ENCODE data around the gene LIN37.
"Not testable (repeated sequence)": the region's sequence is repeated elsewhere in the genome, so short reads cannot be mapped to it uniquely, and the experiment has no call there.

LIN37 gene

DNA sequence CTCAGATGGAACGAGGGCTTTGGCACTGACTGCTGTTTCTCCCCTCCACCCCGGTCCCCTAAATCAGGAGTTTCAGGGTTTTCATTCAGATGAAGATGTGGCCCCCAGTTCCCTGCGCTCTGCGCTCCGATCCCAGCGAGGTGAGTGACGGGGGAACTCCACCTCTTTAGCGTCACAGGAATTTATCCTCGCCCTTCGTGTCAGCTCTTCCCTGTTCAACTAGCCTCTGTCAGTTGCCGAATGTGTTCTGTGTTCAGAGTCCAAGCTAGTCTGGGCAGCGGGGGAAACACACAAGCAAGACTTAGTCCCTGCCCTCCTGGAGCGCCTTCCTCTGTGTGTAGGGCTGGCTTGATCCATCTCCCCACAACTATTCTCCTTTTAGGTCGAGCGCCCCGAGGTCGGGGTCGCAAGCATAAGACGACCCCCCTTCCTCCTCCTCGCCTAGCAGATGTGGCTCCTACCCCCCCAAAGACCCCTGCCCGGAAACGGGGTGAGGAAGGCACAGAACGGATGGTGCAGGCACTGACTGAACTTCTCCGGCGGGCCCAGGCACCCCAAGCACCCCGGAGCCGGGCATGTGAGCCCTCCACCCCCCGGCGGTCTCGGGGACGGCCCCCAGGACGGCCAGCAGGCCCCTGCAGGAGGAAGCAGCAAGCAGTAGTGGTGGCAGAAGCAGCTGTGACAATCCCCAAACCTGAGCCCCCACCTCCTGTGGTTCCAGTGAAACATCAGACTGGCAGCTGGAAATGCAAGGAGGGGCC lies 28.8 kb upstream of the LIN37 start:
- no peak for DNase-seq (ENCODE audit: low read depth in 2 of 2)

- DNase-seq (ENCODE audit: low read depth in 2 of 2), result no peak
These were observed 28.2 kb upstream of the LIN37 start for GRCh38 chr19:35720163-35720524.

GRCh38 chr19:35720648-35721047 lies 27.7 kb upstream of the LIN37 start:
- DNase-seq (ENCODE audit: low read depth in 2 of 2), result no peak

- no peak for DNase-seq (ENCODE audit: low read depth in 2 of 2)
These were observed 27.0 kb upstream of the LIN37 start for GRCh38 chr19:35721374-35721773.

GRCh38 chr19:35722461-35722860 lies 25.9 kb upstream of the LIN37 start:
- no peak for DNase-seq (ENCODE audit: low read depth in 2 of 2)

GRCh38 chr19:35722897-35723296 lies 25.5 kb upstream of the LIN37 start:
- no peak for DNase-seq (ENCODE audit: low read depth in 2 of 2)

GRCh38 chr19:35723671-35724070 lies 24.7 kb upstream of the LIN37 start:
- DNase-seq (ENCODE audit: low read depth in 2 of 2), result no peak

- not testable (repeated sequence) for DNase-seq (ENCODE audit: low read depth in 2 of 2)
These were observed 24.2 kb upstream of the LIN37 start for GRCh38 chr19:35724132-35724531.

DNA sequence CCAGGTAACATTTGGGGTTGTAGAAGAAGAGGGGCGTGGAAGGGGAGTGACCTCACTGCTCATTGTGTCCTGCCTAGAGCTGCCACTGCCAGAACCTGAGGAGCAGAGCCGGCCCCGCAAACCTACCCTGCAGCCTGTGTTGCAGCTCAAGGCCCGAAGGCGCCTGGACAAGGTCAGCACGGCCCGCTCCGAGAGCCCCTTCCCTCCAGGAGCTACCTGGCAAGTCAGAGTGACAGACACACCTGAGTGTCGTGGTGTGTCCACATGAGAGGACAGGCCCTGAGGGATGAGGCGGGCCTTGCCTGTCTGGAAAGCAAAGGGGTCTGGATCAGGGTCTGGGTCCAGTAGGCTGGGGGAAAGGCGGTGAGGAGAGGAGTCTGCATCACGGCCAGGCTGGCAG lies 23.8 kb upstream of the LIN37 start:
- no peak for DNase-seq (ENCODE audit: low read depth in 2 of 2)

DNA sequence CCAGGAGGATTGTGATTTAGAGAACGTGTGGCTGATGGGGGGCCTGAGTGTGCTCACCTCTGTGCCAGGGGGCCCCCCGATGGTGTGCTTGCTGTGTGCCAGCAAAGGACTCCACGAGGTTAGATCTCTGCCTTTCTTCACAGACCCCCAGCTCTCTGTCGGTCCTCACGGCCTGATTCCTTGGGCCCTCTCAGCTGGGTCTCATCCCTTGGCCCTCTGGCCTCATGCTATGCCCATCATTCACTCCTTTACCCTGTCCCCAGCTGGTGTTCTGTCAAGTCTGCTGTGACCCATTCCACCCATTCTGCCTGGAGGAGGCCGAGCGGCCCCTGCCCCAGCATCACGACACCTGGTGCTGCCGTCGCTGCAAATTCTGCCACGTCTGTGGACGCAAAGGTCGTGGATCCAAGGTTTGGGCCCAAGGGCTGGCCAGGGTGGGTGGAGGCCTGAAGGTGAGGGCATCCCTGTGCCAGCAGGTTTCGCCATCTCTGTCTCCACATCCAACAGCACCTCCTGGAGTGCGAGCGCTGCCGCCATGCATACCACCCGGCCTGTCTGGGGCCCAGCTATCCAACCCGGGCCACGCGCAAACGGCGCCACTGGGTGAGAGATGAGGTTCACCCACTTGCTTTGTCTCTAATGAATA lies 23.0 kb upstream of the LIN37 start:
- DNase-seq (ENCODE audit: low read depth in 2 of 2), result no peak

- no peak for DNase-seq (ENCODE audit: low read depth in 2 of 2)
These were observed 21.1 kb upstream of the LIN37 start for GRCh38 chr19:35727053-35727955.

GRCh38 chr19:35727956-35728706 lies 20.2 kb upstream of the LIN37 start:
- no peak for DNase-seq (ENCODE audit: low read depth in 2 of 2)

DNA sequence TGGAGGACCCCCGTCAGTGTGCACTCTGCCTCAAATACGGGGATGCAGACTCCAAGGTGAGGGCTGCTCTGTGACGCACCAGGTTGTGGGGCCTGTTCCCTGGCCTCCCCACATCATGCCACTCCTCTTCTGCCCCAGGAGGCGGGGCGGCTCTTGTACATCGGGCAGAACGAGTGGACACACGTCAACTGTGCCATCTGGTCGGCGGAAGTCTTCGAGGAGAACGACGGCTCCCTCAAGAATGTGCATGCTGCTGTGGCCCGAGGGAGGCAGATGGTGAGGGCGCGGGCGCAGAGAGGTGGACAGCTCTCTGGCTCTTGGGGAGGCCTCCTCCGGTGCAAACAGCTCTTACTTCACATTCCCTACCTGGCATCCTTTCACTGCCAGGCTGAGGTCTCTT lies 19.4 kb upstream of the LIN37 start:
- DNase-seq (ENCODE audit: low read depth in 2 of 2), result no peak

DNA sequence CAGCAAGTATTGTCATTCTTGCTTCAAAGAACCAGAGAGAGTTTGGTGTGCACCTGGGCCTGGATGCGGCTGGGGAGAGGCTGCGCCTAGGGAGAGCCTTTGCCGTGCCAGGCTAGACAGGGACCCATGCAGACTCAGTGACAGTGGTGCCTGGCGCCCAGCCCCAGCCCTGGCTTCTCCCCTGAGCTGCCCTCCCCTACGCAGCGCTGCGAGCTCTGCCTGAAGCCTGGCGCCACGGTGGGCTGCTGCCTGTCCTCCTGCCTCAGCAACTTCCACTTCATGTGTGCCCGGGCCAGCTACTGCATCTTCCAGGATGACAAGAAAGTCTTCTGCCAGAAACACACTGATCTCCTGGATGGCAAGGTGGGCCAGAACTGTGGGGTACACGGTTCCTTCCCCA lies 18.6 kb upstream of the LIN37 start:
- DNase-seq (ENCODE audit: low read depth in 2 of 2), result no peak

DNA sequence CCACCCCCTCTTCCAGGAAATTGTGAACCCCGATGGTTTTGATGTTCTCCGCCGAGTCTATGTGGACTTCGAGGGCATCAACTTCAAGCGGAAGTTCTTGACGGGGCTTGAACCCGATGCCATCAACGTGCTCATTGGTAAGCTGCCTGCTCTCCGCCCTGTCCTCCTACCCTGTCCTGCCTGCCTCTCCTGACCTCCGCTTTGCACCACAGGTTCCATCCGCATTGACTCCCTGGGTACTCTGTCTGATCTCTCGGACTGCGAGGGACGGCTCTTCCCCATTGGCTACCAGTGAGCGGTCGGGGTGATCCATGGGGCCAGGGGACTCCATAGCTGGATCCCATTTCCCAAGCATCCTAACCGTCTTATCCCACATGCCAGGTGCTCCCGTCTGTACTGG lies 18.1 kb upstream of the LIN37 start:
- no peak for DNase-seq (ENCODE audit: low read depth in 2 of 2)

GRCh38 chr19:35731353-35731752 lies 17.0 kb upstream of the LIN37 start:
- no peak for DNase-seq (ENCODE audit: low read depth in 2 of 2)

GRCh38 chr19:35731779-35732405 lies 16.5 kb upstream of the LIN37 start:
- no peak for DNase-seq (ENCODE audit: low read depth in 2 of 2)

GRCh38 chr19:35732540-35733179 lies 15.7 kb upstream of the LIN37 start:
- no peak for DNase-seq (ENCODE audit: low read depth in 2 of 2)

DNA sequence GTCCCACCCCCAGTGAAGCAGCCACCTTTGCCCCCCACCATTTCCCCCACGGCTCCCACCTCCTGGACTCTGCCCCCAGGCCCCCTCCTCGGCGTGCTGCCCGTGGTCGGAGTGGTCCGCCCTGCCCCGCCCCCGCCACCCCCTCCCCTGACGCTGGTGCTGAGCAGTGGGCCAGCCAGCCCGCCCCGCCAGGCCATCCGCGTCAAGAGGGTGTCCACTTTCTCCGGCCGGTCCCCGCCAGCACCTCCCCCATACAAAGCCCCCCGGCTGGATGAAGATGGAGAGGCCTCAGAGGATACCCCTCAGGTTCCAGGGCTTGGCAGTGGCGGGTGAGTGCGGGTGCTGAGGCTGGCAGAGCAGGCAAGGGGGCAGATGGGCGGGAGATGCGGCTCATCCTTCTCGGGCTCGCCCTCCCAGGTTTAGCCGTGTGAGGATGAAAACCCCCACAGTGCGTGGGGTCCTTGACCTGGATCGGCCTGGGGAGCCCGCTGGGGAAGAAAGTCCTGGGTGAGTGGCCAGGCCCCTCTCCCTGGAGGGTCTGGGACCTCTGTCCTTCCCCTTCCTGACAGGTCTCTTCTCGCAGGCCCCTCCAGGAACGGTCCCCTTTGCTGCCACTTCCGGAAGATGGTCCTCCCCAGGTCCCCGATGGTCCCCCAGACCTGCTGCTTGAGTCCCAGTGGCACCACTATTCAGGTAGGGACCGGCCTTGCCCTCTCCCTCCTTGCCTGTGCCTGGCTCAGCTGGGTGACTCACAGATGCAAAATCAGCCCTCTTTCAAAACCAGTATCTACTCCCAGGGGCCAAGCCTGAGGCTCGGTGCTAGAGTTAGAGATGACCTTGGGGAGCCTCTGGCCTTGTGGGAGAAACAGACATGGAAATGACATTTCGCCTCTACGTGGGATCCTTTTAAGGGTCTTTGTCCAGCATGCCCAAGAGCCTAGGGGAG lies 14.9 kb upstream of the LIN37 start:
- DNase-seq (ENCODE audit: low read depth in 2 of 2), result no peak

DNA sequence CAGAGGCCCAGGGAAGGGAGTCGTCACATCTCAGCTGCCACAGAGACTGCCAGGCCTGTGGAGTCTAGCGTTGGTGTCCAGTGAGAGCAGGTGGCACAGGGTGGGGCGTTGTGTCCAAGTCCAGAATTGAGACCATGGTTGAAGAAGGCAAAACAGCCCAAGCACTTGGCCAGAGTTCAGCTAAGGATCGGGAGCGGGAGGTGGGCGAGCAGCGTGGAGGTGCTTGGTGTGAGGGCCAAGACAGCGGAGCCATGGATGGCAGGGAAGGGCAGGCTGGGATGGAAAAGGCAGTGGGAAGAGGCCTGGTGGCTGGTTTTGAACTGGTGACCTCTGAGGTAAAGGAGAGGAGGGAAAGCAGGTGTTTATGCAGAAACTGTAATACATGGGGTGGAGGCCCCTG lies 14.1 kb upstream of the LIN37 start:
- DNase-seq (ENCODE audit: low read depth in 2 of 2), result no peak

Data from stimulated activated CD8-positive, alpha-beta memory T cell treated with anti-CD3 and anti-CD28 coated beads, Interleukin-7, amount 100 ng/mL, for 1 hour (primary cell).